HCT116 (cell line): ENCODE results near the gene PXDN. TPM values are rescaled to one million over a fixed set of nuclear protein-coding genes. Genes with fewer than 3 reads are reported as not detected.

ENCODE experiments used
- ATAC-seq: fragments of 200-7000 bp; cut with Tn5 transposase; 2 replicates; pipeline ENCODE4 v1.9.1; 2020; ENCODE audit warnings: mild to moderate bottlenecking, moderate library complexity
- BruUV-seq: library from RNA; stranded (reverse); fragments of 400-500 nt; replicated peaks from 2 replicates; lab custom pipeline; 2021; lab: Mats Ljungman, UMichigan
- CTCF ChIA-PET: fragments of 300-600 bp; sonication (Branson Sonifier 250); formaldehyde crosslinking; loops from one replicate; lab custom pipeline; 2021; ENCODE audit warnings: antibody characterized with exemption; lab: Charles Lee
- POLR2A ChIA-PET: fragments of 300-600, 350-600 bp; sonication (Branson Sonifier 250); formaldehyde crosslinking; loops from one replicate; lab custom pipeline; 2021; ENCODE audit warnings: antibody characterized with exemption; lab: Charles Lee
- RAD21 ChIA-PET, 2 experiments: fragments of 300-600 bp; sonication (Branson Sonifier 250); formaldehyde crosslinking; loops; one replicate each; lab custom pipeline; 2023; ENCODE audit warnings: low total read pairs in 2 of 2; ENCODE audit not compliant: uncharacterized antibody in 2 of 2, unreplicated experiment in 2 of 2, low non-redundant PET in 1 of 2; lab: Charles Lee
- DNase-seq: peaks from one replicate; pipeline ENCODE4 v3.0.0-alpha.2; 2010; ENCODE audit warnings: low read depth, low spot score
- H2AFZ ChIP-seq: fragments of 200-600 bp; shearing (Covaris generic), sonication (generic); 2 replicates; pipeline ENCODE4 v1.6.1; 2017; ENCODE audit warnings: low read depth, mixed run types, mixed read lengths, antibody characterized with exemption, low read length; ENCODE audit not compliant: poor library complexity, severe bottlenecking
- H3K27ac ChIP-seq: 2 replicates; pipeline ENCODE4 v1.5.1; 2012; ENCODE audit warnings: low read depth, low read length
- H3K27me3 ChIP-seq: fragments of 200-600 bp; sonication (generic); 2 replicates; pipeline ENCODE4 v1.6.1; 2016; ENCODE audit warnings: mixed run types, low read length, mixed read lengths; ENCODE audit not compliant: insufficient read depth
- H3K36me3 ChIP-seq, 2 experiments: fragments of 200-500 bp in 1 of 2; fragments of 200-600 bp in 1 of 2; sonication (Bioruptor generic) in 1 of 2; sonication (generic) in 1 of 2; 2 replicates each; pipeline versions ENCODE4 v1.5.1 to v1.6.1; 2014 to 2016; ENCODE audit warnings: low read length in 2 of 2, inconsistent platforms in 1 of 2, mixed read lengths in 1 of 2, mixed run types in 1 of 2; ENCODE audit not compliant: insufficient read depth in 2 of 2, control insufficient read depth in 1 of 2
- H3K4me1 ChIP-seq, 2 experiments: fragments of 200-600 bp in 1 of 2; sonication (generic) in 1 of 2; 2 replicates each; pipeline versions ENCODE4 v1.5.1 to v1.6.1; 2012 to 2017; ENCODE audit warnings: low read length in 2 of 2, inconsistent platforms in 1 of 2, mild to moderate bottlenecking in 1 of 2, mixed read lengths in 1 of 2, mixed run types in 1 of 2, moderate library complexity in 1 of 2; ENCODE audit not compliant: insufficient read depth in 2 of 2, control insufficient read depth in 1 of 2
- H3K4me2 ChIP-seq: fragments of 200-600 bp; sonication (generic); 2 replicates; pipeline ENCODE4 v1.6.1; 2017; ENCODE audit warnings: mixed run types, low read length, mixed read lengths
- H3K4me3 ChIP-seq, 2 experiments: fragments of 200-600 bp in 1 of 2; sonication (generic) in 1 of 2; replicated peaks in 1 of 2; 2 replicates each; pipeline ENCODE4 v1.5.1; 2011 to 2016; ENCODE audit warnings: low read length in 2 of 2, control low read depth in 1 of 2, low read depth in 1 of 2, mild to moderate bottlenecking in 1 of 2, mixed read lengths in 1 of 2, mixed run types in 1 of 2
- H3K79me2 ChIP-seq: fragments of 200-600 bp; sonication (generic); 2 replicates; pipeline ENCODE4 v1.6.1; 2017; ENCODE audit warnings: mild to moderate bottlenecking, mixed run types, low read length, moderate library complexity, mixed read lengths; ENCODE audit not compliant: insufficient read depth
- H3K9ac ChIP-seq: fragments of 200-600 bp; sonication (generic); 2 replicates; pipeline ENCODE4 v1.6.1; 2016; ENCODE audit warnings: low read length, mixed read lengths
- H3K9me2 ChIP-seq: fragments of 200-600 bp; sonication (generic), shearing (Covaris generic); 2 replicates; pipeline ENCODE4 v1.6.1; 2017; ENCODE audit warnings: mixed run types, mild to moderate bottlenecking, moderate library complexity; ENCODE audit not compliant: insufficient read depth
- H3K9me3 ChIP-seq, 2 experiments: fragments of 200-500 bp in 1 of 2; fragments of 200-600 bp in 1 of 2; sonication (Bioruptor generic) in 1 of 2; sonication (generic) in 1 of 2; 2 replicates each; pipeline ENCODE4 v1.6.1; 2014 to 2017; ENCODE audit warnings: low read length in 2 of 2, mixed read lengths in 2 of 2, inconsistent platforms in 1 of 2, low read depth in 1 of 2, mild to moderate bottlenecking in 1 of 2, mixed run types in 1 of 2, moderate library complexity in 1 of 2; ENCODE audit not compliant: control insufficient read depth in 1 of 2, insufficient read depth in 1 of 2
- H4K20me1 ChIP-seq: fragments of 200-600 bp; sonication (generic), shearing (Covaris generic); 2 replicates; pipeline ENCODE4 v1.6.1; 2017; ENCODE audit warnings: mixed run types, mild to moderate bottlenecking, moderate library complexity; ENCODE audit not compliant: insufficient read depth
- ATF3 ChIP-seq: IDR thresholded peaks from 2 replicates; pipeline ENCODE4 v1.6.1; 2012
- CBX3 ChIP-seq: IDR thresholded peaks from 2 replicates; pipeline ENCODE4 v1.6.1; 2012; ENCODE audit warnings: low read depth
- CTCF ChIP-seq, 3 experiments: fragments of 200-600 bp in 1 of 3; sonication (generic) in 1 of 3; IDR thresholded peaks in 2 of 3; conservative IDR thresholded peaks in 1 of 3; 2 replicates each; pipeline ENCODE4 v1.5.1; 2012 to 2017; ENCODE audit warnings: low read depth in 2 of 3, low read length in 2 of 3, antibody characterized with exemption in 1 of 3, borderline replicate concordance in 1 of 3, control low read depth in 1 of 3, mild to moderate bottlenecking in 1 of 3, mixed read lengths in 1 of 3, mixed run types in 1 of 3, moderate library complexity in 1 of 3; ENCODE audit not compliant: insufficient read depth in 1 of 3
- ELF1 ChIP-seq: IDR thresholded peaks from 2 replicates; pipeline ENCODE4 v1.6.1; 2012; ENCODE audit warnings: low read depth, borderline replicate concordance
- POLR2A ChIP-seq: IDR thresholded peaks from 2 replicates; pipeline ENCODE4 v1.7.0; 2011; ENCODE audit warnings: borderline replicate concordance; ENCODE audit not compliant: insufficient read depth, insufficient read length; ENCODE audit errors: extremely low read depth
- SP1 ChIP-seq: IDR thresholded peaks from 2 replicates; pipeline ENCODE4 v1.6.1; 2012; ENCODE audit warnings: low read depth
- SRF ChIP-seq: IDR thresholded peaks from 2 replicates; pipeline ENCODE4 v1.6.1; 2012; ENCODE audit warnings: low read depth
- YY1 ChIP-seq: IDR thresholded peaks from 2 replicates; pipeline ENCODE4 v1.6.1; 2011; ENCODE audit warnings: low read length, low read depth, moderate library complexity, mild to moderate bottlenecking; ENCODE audit not compliant: insufficient replicate concordance; ENCODE audit errors: extremely low read depth
- ZBTB33 ChIP-seq: IDR thresholded peaks from 2 replicates; pipeline ENCODE4 v1.6.1; 2011; ENCODE audit warnings: mild to moderate bottlenecking, low read length, moderate library complexity; ENCODE audit not compliant: insufficient replicate concordance; ENCODE audit errors: extremely low read depth
- intact Hi-C: fragments of 100-400 bp; cut with micrococcal nuclease; formaldehyde crosslinking; loops from 2 replicates; pipeline ENCODE4 v1.10.0; 2022
- total RNA-seq: library from RNA; stranded (reverse); gene quantifications from one replicate; pipeline ENCODE4 v1.2.1, GENCODE V29; 2021; ENCODE audit not compliant: unreplicated experiment

The PXDN gene
- total RNA-seq, 1 experiment from 2014 or later, result 10.7 TPM

GRCh38 chr2:1743396-1744150, 742 bp downstream of the PXDN start:
- peak overlapping the region; percentile 43 to 44 for H3K4me3 ChIP-seq
- TF ChIP-seq SP1, result no peak
- TF ChIP-seq CTCF (IDR thresholded peaks at IDR 0.05 in 2 of 3, conservative IDR thresholded peaks at IDR 0.05 in 1 of 3; ENCODE audit: borderline replicate concordance in 1 of 3, insufficient read depth in 1 of 3, low read depth in 2 of 3, low read length in 2 of 3), result no peak
- no peak for TF ChIP-seq POLR2A
- TF ChIP-seq ATF3, result no peak
- TF ChIP-seq ELF1, result no peak
- TF ChIP-seq SRF, result no peak
- TF ChIP-seq YY1, result no peak
- TF ChIP-seq ZBTB33, result no peak
- no peak for TF ChIP-seq CBX3
- H3K27ac ChIP-seq, result peak overlapping the region; percentile 29; the same call in 1 of the 2 replicates
- peak overlapping the region; percentile 62 for H3K4me2 ChIP-seq
- ChIA-PET CTCF (no interaction called here), POLR2A (no interaction called here), RAD21 (no interaction called here)
- no TSS peak for BruUV-seq
- no peaks in the 10 kb centered on the region for H3K79me2 ChIP-seq
- intact Hi-C loops, result no loop called here
- DNase-seq (no peak), ATAC-seq (peak; percentile 35)
- H3K27me3 ChIP-seq, result peaks cover 3% of the 10 kb centered on the region; the same call in 1 of the 2 replicates
- no peaks in the 10 kb centered on the region for H4K20me1 ChIP-seq
- H3K36me3 ChIP-seq, result no peaks in the 10 kb centered on the region
- H3K9me3 ChIP-seq, result no peaks in the 10 kb centered on the region
- no peak overlapping the region for H2AFZ ChIP-seq
- no peaks in the 10 kb centered on the region for H3K9me2 ChIP-seq
- H3K4me1 ChIP-seq, result peaks cover 0 to 2% of the 10 kb centered on the region in 2 experiments; a peak in 1 of 4 replicates
- no peak overlapping the region for H3K9ac ChIP-seq
